Cardiac septum (tissue), 1 donor: ENCODE results near the gene TMEM271. TPM values are rescaled to one million over a fixed set of nuclear protein-coding genes. Genes with fewer than 3 reads are reported as not detected.
"Not testable (repeated sequence)": the region's sequence is repeated elsewhere in the genome, so short reads cannot be mapped to it uniquely, and the experiment has no call there.

Source experiments
- DNase-seq: peaks from one replicate; pipeline ENCODE4 v3.0.0-alpha.2; 2020; ENCODE audit warnings: low spot score
- intact Hi-C: fragments of 100-400 bp; cut with DNase I; formaldehyde crosslinking; loops from one replicate; pipeline ENCODE4 v1.14.0; 2022
- total RNA-seq: library from RNA; stranded (reverse); fragmentation: NEBNext Ultra II Directional; extraction: Animal tissue kit (Norgen Biotek cat#: 25700); gene quantifications from one replicate; pipeline ENCODE4 v1.2.1, GENCODE V29; 2021
- donor health status: DM: no; HTN: no; CAD: no.

Gene TMEM271
- total RNA-seq, 1 donor from 2014 or later: not detected

DNA sequence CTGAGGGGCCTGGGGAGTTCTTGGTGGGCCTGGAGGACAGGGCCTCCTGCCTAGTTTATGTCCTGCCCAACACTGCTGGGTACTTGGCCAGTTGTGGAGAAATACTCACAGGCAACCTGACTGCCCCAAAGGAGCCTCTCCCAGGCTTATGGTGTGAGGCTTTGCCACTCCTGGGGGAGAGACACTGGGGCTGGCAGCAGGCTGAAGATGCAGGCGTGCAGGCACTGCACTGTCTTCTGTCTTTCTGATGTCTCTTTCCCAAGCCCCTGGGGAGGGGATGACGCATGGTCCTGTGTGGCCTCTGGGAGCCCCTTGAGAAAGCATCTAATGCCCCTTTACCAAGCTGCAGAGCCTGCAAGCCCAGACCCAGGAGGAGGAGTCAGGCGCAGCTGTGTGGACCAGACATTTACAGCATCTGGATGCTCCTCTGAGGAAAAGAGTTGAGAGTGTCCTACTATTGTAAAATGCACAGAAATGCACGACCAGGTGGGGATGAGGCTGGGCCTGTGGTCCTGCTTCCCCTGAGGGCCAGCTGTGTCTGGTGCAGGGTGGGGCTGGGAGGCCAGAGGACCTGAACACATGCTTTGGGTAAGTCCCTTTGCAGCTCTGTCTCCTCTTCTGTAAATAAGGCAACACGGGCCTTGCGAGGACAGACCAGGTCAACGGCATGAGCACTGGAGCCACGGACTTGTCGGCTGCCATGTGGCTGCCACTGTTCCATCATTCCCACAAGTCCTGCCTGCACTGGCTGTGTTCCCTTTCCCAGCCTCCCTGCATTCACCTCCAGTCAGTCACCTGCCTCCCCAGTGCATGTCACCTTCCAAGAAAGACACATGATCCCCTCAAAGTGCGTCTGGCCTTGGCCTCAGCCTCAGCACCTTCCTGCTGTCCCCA is 8.4 kb downstream of the TMEM271 start:
- intact Hi-C loops: no loop called here
- peak; percentile 54 for DNase-seq

DNA sequence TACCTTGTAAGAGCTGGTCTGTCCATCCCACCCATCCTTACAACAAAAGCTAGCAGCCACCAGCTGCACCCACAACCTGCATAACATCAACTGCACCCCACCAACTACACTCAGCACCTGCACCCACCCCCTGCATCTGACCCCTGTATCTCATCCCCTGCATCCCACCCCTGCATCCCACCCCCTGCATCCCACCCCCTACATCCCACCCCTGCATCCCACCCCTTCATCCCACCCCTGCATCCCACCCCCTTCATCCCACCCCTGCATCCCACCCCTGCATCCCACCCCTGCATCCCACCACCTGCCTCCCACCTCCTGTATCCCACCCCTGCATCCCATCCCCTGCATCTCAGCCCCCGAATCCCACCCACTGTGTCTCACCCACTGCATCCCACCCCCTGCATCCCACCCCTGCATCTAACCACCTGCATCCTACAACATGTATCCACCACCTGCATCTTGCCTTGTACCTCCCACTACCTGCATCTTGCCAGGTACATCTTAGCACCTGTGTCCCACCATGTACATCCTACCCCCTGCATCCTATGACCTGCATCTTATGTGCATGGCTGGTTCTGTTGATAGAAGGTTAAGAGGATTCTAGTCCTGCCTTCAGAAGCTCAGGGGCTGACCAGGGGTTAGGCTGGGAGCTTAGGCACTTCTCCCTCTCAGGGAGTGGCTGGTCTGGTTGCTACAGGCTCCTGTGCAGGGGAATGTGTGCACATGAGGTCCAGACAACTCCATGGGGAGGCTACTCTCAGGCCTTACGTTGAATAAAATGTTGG is 9.4 kb downstream of the TMEM271 start:
- intact Hi-C loops: no loop called here

DNA sequence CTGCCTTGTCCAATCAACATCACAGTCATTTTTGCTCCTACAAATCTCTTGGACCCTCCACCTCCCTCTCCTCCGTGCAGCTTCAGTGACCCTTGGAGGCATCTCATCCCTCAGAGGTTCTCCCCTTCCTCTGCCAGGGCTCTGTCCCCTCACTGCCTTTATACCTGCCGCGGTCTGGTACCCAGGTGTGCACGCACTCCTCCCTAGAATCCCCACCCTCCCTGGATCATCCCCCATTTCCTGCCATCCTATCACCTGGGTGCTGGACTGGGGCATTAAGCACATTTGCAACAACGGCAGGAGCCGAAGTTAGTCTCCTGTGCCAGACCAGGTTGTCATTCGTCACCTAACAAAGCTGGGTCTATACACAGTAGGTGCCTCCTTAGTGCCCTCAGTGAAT is 10.1 kb downstream of the TMEM271 start:
- intact Hi-C loops: no loop called here
- peak; percentile 46 for DNase-seq

More for the DNA sequence above, 9.4 kb downstream of the TMEM271 start:
- DNase-seq: peak; percentile 43

GRCh38 chr4:565614-566013 is 10.5 kb downstream of the TMEM271 start:
- DNase-seq: peak; percentile 38
- intact Hi-C loops: not testable (repeated sequence)

DNA sequence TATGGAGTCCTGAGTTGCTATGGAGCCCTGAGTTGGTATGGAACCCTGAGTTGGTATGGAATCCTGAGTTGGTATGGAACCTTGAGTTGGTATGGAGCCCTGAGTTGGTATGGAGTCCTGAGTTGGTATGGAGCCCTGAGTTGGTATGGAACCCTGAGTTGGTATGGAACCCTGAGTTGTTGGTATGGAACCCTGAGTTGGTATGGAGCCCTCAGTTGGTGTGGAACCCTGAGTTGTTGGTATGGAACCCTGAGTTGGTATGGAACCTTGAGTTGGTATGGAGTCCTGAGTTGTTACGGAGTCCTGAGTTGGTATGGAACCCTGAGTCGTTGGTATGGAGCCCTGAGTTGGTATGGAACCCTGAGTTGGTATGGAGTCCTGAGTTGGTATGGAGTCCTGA is 13.6 kb downstream of the TMEM271 start:
- peak; percentile 17 for DNase-seq
- intact Hi-C loops: not testable (repeated sequence)

- intact Hi-C loops: no loop called here
- DNase-seq: peak; percentile 19
These were observed 14.7 kb downstream of the TMEM271 start for GRCh38 chr4:561426-561825.

GRCh38 chr4:560731-561291 is 15.3 kb downstream of the TMEM271 start:
- intact Hi-C loops: no loop called here
- peak; percentile 43 for DNase-seq

GRCh38 chr4:560061-560460 is 16.0 kb downstream of the TMEM271 start:
- intact Hi-C loops: no loop called here
- peak; percentile 26 for DNase-seq

- intact Hi-C loops: no loop called here
- DNase-seq: peak; percentile 41
These were observed 20.4 kb downstream of the TMEM271 start for GRCh38 chr4:555566-556275.

- DNase-seq: peak; percentile 19
- intact Hi-C loops: not testable (repeated sequence)
These were observed 21.2 kb downstream of the TMEM271 start for GRCh38 chr4:554793-555320.

DNA sequence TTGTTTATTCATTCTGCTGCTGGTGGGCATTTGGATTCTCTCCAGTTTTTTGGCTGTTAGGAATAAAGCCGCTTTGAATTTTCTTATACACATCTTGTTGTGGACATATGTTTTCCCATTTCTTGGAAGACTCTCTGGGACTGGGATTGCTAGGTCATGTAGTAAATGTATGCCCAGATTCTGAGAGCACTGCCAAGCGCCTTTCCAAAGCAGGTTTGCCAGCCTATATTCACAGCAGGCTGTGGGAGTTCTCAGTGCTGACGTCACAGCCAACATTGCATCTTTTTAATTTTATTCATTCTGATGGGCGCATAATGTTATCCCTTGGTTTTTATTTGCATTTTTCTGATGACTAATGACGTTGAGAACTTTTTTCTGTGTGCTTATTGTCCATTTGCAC is 24.1 kb downstream of the TMEM271 start:
- intact Hi-C loops: no loop called here
- DNase-seq: peak; percentile 17

DNA sequence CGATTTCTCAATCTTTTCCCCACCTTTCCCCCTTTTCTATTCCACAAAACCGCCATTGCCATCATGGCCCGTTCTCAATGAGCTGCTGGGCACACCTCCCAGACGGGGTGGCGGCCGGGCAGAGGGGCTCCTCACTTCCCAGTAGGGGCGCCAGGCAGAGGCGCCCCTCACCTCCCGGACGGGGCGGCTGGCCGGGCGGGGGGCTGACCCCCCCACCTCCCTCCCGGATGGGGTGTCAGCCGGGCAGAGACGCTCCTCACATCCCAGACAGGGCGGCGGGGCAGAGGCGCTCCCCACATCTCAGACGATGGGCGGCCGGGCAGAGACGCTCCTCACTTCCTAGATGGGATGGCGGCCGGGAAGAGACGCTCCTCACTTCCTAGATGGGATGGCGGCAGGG is 25.8 kb downstream of the TMEM271 start:
- DNase-seq, intact Hi-C loops: not testable (repeated sequence)

DNA sequence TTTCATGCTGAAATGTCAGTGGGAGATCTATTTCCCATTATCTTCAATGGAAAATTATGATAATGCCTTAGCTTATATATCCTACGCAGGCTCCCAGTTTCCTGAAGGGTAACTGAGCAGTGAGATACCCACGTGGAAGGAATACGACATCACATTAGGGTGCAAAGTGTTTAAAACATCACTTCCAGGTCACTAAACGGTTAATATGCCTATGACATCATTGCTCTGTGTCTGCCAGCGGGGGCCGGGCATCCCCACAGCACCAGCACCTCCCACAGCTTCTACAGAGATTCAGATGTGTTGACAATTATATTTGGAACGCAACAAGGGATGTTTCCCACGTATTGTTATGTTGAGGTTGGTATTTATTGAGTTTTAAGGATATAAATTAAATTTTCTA is 27.1 kb downstream of the TMEM271 start:
- no peak for DNase-seq
- intact Hi-C loops: no loop called here

GRCh38 chr4:545612-546011 is 30.5 kb downstream of the TMEM271 start:
- intact Hi-C loops: no loop called here
- peak; percentile 35 for DNase-seq

- DNase-seq: peak; percentile 50
- intact Hi-C loops: no loop called here
These were observed 31.5 kb downstream of the TMEM271 start for GRCh38 chr4:544386-545105.

DNA sequence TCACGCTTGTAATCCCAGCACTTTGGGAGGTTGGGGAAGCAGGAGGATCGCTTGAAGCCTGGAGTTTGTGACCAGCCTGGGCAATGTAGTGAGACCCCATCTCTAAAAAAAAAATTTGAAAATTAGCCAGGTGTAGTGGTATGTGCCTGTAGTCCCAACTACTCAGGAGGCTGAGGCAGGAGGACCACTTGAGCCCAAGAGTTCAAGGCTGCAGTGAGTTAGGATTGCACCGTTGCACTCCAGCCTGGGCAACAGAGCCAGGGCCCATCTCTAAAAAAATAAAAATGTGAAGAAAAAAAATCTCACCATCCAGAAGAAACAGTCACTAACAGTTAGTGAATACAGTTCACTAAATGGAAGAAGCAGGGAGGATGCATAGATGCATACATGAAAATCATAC is 34.8 kb downstream of the TMEM271 start:
- intact Hi-C loops: no loop called here
- DNase-seq: no peak

DNA sequence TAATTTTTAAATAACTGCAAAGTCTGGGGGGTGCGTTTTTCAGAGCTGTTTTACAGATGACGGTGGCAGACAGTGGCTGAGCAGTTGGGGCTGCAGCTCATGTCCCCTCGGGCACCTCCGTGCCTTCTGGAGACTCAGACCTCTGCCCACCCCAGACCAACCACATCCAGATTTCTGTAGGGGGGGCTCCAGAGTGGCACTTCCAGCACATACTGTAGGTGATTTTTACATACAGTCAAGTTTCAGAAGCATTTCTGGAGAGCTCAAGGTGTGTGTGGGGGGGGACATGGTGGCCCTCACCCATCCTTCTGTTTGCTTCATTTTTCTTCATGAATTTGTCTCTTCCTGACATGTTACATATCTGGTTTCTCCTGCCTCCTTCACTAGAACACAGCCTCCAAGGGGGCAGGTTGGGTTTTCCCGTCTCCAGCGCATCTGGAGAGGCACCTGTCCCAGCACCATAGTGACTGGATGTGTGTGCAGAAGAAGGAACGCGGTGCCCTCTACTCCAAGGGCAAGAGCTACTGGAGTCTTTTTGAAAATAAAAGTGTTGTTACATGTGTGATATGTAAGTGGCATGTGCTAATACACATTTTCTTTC is 37.5 kb downstream of the TMEM271 start:
- peak; percentile 27 for DNase-seq
- intact Hi-C loops: no loop called here

- peak; percentile 44 for DNase-seq
- intact Hi-C loops: no loop called here
These were observed 38.4 kb downstream of the TMEM271 start for GRCh38 chr4:537436-538264.
